C4-2B (cell line): Measurements from ENCODE around the gene VAMP2.

Source experiments
- H3K27ac ChIP-seq: fragments of 450-650 bp; 2 replicates; pipeline ENCODE4 v1.5.1; 2017
- CTCF ChIP-seq: fragments of 450-650 bp; conservative IDR thresholded peaks from 2 replicates; pipeline ENCODE4 v1.5.1; 2017; ENCODE audit warnings: mild to moderate bottlenecking
- ZFX ChIP-seq: fragments of 450-650 bp; IDR thresholded peaks from 2 replicates; pipeline ENCODE4 v1.6.1; 2017

The VAMP2 gene

GRCh38 chr17:8137645-8138373, 24.9 kb downstream of the VAMP2 start:
- TF ChIP-seq ZFX: no peak
- no peak for TF ChIP-seq CTCF
- peak overlapping the region; percentile 58 for H3K27ac ChIP-seq

- H3K27ac ChIP-seq: no peak overlapping the region
- no peak for TF ChIP-seq ZFX
- no peak for TF ChIP-seq CTCF
Observed at GRCh38 chr17:8133941-8134340, 28.8 kb downstream of the VAMP2 start.

- TF ChIP-seq CTCF: no peak
- TF ChIP-seq ZFX: no peak
- H3K27ac ChIP-seq: no peak overlapping the region
Observed at GRCh38 chr17:8133399-8133798, 29.3 kb downstream of the VAMP2 start.

GRCh38 chr17:8131844-8132441, 30.8 kb downstream of the VAMP2 start:
- no peak overlapping the region for H3K27ac ChIP-seq
- TF ChIP-seq CTCF (no peak), ZFX (no peak)

GRCh38 chr17:8128125-8128784, 34.5 kb downstream of the VAMP2 start:
- TF ChIP-seq CTCF: no peak
- no peak for TF ChIP-seq ZFX

GRCh38 chr17:8126491-8127066, 36.2 kb downstream of the VAMP2 start:
- peak overlapping the region; percentile 31 for H3K27ac ChIP-seq
- TF ChIP-seq CTCF (no peak), ZFX (no peak)

More at GRCh38 chr17:8128125-8128784, 34.5 kb downstream of the VAMP2 start:
- no peak overlapping the region for H3K27ac ChIP-seq

GRCh38 chr17:8125947-8126490, 36.7 kb downstream of the VAMP2 start:
- peak overlapping the region; percentile 31 for H3K27ac ChIP-seq
- TF ChIP-seq CTCF: no peak
